Measurements from ENCODE around the gene BMAL1.
A peak's percentile ranks its signal among the peaks of the same experiment; 100 is the strongest.
"Not testable (repeated sequence)": the region's sequence is repeated elsewhere in the genome, so short reads cannot be mapped to it uniquely, and the experiment has no call there.

BMAL1 gene

GRCh38 chr11:13423372-13423771, 145.8 kb downstream of the BMAL1 start:
- TF ChIP-seq POLR2AphosphoS5 (IDR thresholded peaks at IDR 0.05; ENCODE audit: low read depth, low read length) (no peak), TAF1 (IDR thresholded peaks at IDR 0.05; ENCODE audit: borderline replicate concordance, low read depth, low read length) (no peak), POLR2A (IDR thresholded peaks at IDR 0.05; ENCODE audit: low read depth, low read length) (no peak)
- FAIRE-seq (no peak), DNase-seq (ENCODE audit: insufficient read length) (no peak)

- DNase-seq (ENCODE audit: insufficient read length), result no peak
- no peak for FAIRE-seq
- TF ChIP-seq POLR2A (IDR thresholded peaks at IDR 0.05; ENCODE audit: low read depth, low read length), result no peak
- TF ChIP-seq POLR2AphosphoS5 (IDR thresholded peaks at IDR 0.05; ENCODE audit: low read depth, low read length), result no peak
- TF ChIP-seq TAF1 (IDR thresholded peaks at IDR 0.05; ENCODE audit: borderline replicate concordance, low read depth, low read length), result no peak
Measured at GRCh38 chr11:13427440-13427839, 149.8 kb downstream of the BMAL1 start.

- no peak for TF ChIP-seq TAF1 (IDR thresholded peaks at IDR 0.05; ENCODE audit: borderline replicate concordance, low read depth, low read length)
- no peak for TF ChIP-seq POLR2AphosphoS5 (IDR thresholded peaks at IDR 0.05; ENCODE audit: low read depth, low read length)
- no peak for TF ChIP-seq POLR2A (IDR thresholded peaks at IDR 0.05; ENCODE audit: low read depth, low read length)
- no peak for DNase-seq (ENCODE audit: insufficient read length)
- FAIRE-seq, result no peak
Measured at GRCh38 chr11:13429288-13429687, 151.7 kb downstream of the BMAL1 start.

GRCh38 chr11:13429836-13430235, 152.2 kb downstream of the BMAL1 start:
- FAIRE-seq (no peak), DNase-seq (ENCODE audit: insufficient read length) (no peak)
- TF ChIP-seq POLR2AphosphoS5 (IDR thresholded peaks at IDR 0.05; ENCODE audit: low read depth, low read length) (no peak), POLR2A (IDR thresholded peaks at IDR 0.05; ENCODE audit: low read depth, low read length) (no peak), TAF1 (IDR thresholded peaks at IDR 0.05; ENCODE audit: borderline replicate concordance, low read depth, low read length) (no peak)

GRCh38 chr11:13433437-13433836, 155.8 kb downstream of the BMAL1 start:
- DNase-seq (ENCODE audit: insufficient read length), result no peak
- TF ChIP-seq POLR2AphosphoS5 (IDR thresholded peaks at IDR 0.05; ENCODE audit: low read depth, low read length) (no peak), POLR2A (IDR thresholded peaks at IDR 0.05; ENCODE audit: low read depth, low read length) (no peak), TAF1 (IDR thresholded peaks at IDR 0.05; ENCODE audit: borderline replicate concordance, low read depth, low read length) (no peak)
- FAIRE-seq, result no peak

- TF ChIP-seq POLR2A (IDR thresholded peaks at IDR 0.05; ENCODE audit: low read depth, low read length) (no peak), POLR2AphosphoS5 (IDR thresholded peaks at IDR 0.05; ENCODE audit: low read depth, low read length) (no peak), TAF1 (IDR thresholded peaks at IDR 0.05; ENCODE audit: borderline replicate concordance, low read depth, low read length) (no peak)
- DNase-seq (ENCODE audit: insufficient read length), result no peak
- peak; percentile 33 for FAIRE-seq
Measured at GRCh38 chr11:13434247-13435205, 156.9 kb downstream of the BMAL1 start.

GRCh38 chr11:13436836-13437235, 159.2 kb downstream of the BMAL1 start:
- DNase-seq (ENCODE audit: insufficient read length); FAIRE-seq: not testable (repeated sequence)
